Smooth muscle cell (in vitro differentiated cells): ENCODE measurements around the gene RAB27A. TPM values are rescaled to one million over a fixed set of nuclear protein-coding genes. Genes with fewer than 3 reads are reported as not detected.
A peak's percentile ranks its signal among the peaks of the same experiment; 100 is the strongest.

Source experiments
- DNase-seq: peaks from one replicate; lab custom pipeline; 2025; ENCODE audit not compliant: unreplicated experiment; lab: John Stamatoyannopoulos, UW
- H2AFZ ChIP-seq: fragments of 200-600 bp; sonication (generic); 2 replicates; pipeline ENCODE4 v1.6.0; 2016; ENCODE audit warnings: antibody characterized with exemption, low read depth, mild to moderate bottlenecking
- H3F3A ChIP-seq: fragments of 200-600 bp; sonication (generic); 2 replicates; pipeline ENCODE4 v1.6.0; 2017; ENCODE audit warnings: antibody characterized with exemption, low read depth
- H3K27ac ChIP-seq: fragments of 200-600 bp; sonication (generic); 2 replicates; pipeline ENCODE4 v1.5.1; 2016; ENCODE audit warnings: low read depth, mild to moderate bottlenecking
- H3K27me3 ChIP-seq: fragments of 200-600 bp; sonication (generic); 2 replicates; pipeline ENCODE4 v1.6.1; 2016; ENCODE audit warnings: low read depth, mild to moderate bottlenecking
- H3K36me3 ChIP-seq: fragments of 200-600 bp; sonication (generic); 2 replicates; pipeline ENCODE4 v1.5.1; 2016; ENCODE audit warnings: low read depth
- H3K4me1 ChIP-seq: fragments of 200-600 bp; sonication (generic); 2 replicates; pipeline ENCODE4 v1.5.1; 2016; ENCODE audit warnings: low read depth
- H3K4me2 ChIP-seq: fragments of 200-600 bp; sonication (generic); 2 replicates; pipeline ENCODE4 v1.6.0; 2016; ENCODE audit warnings: mild to moderate bottlenecking
- H3K4me3 ChIP-seq: fragments of 200-600 bp; sonication (generic); 2 replicates; pipeline ENCODE4 v1.5.1; 2016; ENCODE audit warnings: mild to moderate bottlenecking
- H3K79me2 ChIP-seq: fragments of 200-600 bp; sonication (generic); 2 replicates; pipeline ENCODE4 v1.6.0; 2016; ENCODE audit warnings: low read depth, mild to moderate bottlenecking
- H3K9ac ChIP-seq: fragments of 200-600 bp; sonication (generic); 2 replicates; pipeline ENCODE4 v1.6.0; 2016; ENCODE audit warnings: low read depth
- H3K9me3 ChIP-seq: fragments of 200-600 bp; sonication (generic); replicated peaks from 2 replicates; pipeline ENCODE4 v1.5.1; 2016; ENCODE audit warnings: low read depth
- H4K20me1 ChIP-seq: fragments of 200-600 bp; sonication (generic); 2 replicates; pipeline ENCODE4 v1.6.0; 2016; ENCODE audit warnings: low read depth
- WGBS: methylation state at CpG from one replicate; pipeline ENCODE4 v1.1.7; 2016; ENCODE audit warnings: low lambda C conversion rate; 5-methylcytosine and 5-hydroxymethylcytosine counted together
- polyA plus RNA-seq: library from polyadenylated mRNA; unstranded; fragments of >200 nt; fragmentation: Nextera tagmentation; extraction: Ambion mirVana; gene quantifications from 2 replicates; pipeline ENCODE4 v1.2.1, GENCODE V29; 2016
- total RNA-seq: library from RNA; depleted of rRNA; stranded (reverse); fragments of >200 nt; gene quantifications from 2 replicates; pipeline ENCODE4 v1.2.3, GENCODE V29; 2014
- TF ChIP-seq, protein P1 (sequence below): fragments of 200-600 bp; sonication (generic); IDR thresholded peaks from 2 replicates; pipeline ENCODE4 v1.5.1; 2017; ENCODE audit warnings: borderline replicate concordance, mild to moderate bottlenecking, antibody characterized with exemption; ENCODE audit not compliant: insufficient read depth, poor library complexity, severe bottlenecking

Gene RAB27A
- total and polyA plus RNA-seq, 2 experiments from 2014 or later = 14.6 to 15.6 TPM

GRCh38 chr15:55257012-55257670, 32.5 kb downstream of the RAB27A start:
- H3K4me1 ChIP-seq = no peaks in the 10 kb centered on the region
- no peaks in the 10 kb centered on the region for H3F3A ChIP-seq
- 100% methylated on average over 1 of the region's 1 CpG for WGBS

DNA sequence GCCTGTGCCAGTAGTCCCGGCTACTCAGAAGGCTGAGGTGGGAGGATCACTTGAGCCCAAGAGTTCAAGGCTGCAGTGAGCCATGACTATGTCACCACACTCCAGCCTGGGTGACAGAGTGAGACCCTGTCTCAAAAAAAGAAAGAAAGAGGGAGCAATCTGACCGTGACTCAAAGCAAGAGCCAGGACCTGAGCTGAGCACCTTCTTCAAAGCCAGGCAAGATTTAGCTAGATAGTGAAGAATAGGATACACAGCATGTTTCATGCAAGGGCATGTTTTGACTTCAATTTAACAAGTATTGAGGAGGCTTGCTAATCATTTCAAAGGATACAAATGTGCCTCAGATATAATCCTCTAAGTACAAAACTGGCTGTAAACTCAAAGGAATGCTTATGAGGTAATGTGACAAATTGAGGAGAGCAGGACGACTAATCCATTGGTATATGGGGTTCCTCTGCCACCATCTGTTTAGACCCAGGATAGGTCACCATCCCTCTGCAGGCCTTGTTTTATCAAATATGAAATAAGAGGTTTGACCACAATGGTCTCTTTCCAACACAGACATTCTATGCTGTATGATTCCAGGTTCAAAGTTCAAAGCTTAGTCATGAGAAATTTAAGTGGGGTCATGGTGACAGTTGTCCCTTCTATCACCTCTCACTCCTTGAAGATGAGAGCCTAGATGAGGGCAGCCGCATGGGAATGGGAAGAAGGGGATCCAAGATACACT, 33.2 kb downstream of the RAB27A start:
- Histone ChIP-seq H3K27ac (peak overlapping the region; percentile 30), H3K79me2 (peaks cover 10% of the 10 kb centered on the region), H3K27me3 (no peaks in the 10 kb centered on the region), H2AFZ (no peak overlapping the region), H3K9me3 (no peaks in the 10 kb centered on the region), H3K4me1 (no peaks in the 10 kb centered on the region), H3F3A (no peaks in the 10 kb centered on the region), H4K20me1 (no peaks in the 10 kb centered on the region), H3K4me3 (no peak overlapping the region), H3K4me2 (no peak overlapping the region), H3K36me3 (no peaks in the 10 kb centered on the region), H3K9ac (no peak overlapping the region)
- 75% methylated on average over 4 of the region's 4 CpGs for WGBS
- TF ChIP-seq, protein P1, sequence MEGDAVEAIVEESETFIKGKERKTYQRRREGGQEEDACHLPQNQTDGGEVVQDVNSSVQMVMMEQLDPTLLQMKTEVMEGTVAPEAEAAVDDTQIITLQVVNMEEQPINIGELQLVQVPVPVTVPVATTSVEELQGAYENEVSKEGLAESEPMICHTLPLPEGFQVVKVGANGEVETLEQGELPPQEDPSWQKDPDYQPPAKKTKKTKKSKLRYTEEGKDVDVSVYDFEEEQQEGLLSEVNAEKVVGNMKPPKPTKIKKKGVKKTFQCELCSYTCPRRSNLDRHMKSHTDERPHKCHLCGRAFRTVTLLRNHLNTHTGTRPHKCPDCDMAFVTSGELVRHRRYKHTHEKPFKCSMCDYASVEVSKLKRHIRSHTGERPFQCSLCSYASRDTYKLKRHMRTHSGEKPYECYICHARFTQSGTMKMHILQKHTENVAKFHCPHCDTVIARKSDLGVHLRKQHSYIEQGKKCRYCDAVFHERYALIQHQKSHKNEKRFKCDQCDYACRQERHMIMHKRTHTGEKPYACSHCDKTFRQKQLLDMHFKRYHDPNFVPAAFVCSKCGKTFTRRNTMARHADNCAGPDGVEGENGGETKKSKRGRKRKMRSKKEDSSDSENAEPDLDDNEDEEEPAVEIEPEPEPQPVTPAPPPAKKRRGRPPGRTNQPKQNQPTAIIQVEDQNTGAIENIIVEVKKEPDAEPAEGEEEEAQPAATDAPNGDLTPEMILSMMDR = no peak
- no peak for DNase-seq

More at GRCh38 chr15:55257012-55257670, 32.5 kb downstream of the RAB27A start:
- no peak overlapping the region for H2AFZ ChIP-seq
- no peaks in the 10 kb centered on the region for H3K27me3 ChIP-seq
- no peak overlapping the region for H3K27ac ChIP-seq
- no peak for DNase-seq
- H3K4me2 ChIP-seq = no peak overlapping the region
- TF ChIP-seq, protein P1 = no peak
- no peaks in the 10 kb centered on the region for H3K36me3 ChIP-seq
- no peaks in the 10 kb centered on the region for H4K20me1 ChIP-seq
- H3K9ac ChIP-seq = no peak overlapping the region
- H3K9me3 ChIP-seq = no peaks in the 10 kb centered on the region
- H3K4me3 ChIP-seq = no peak overlapping the region
- H3K79me2 ChIP-seq = peaks cover 6% of the 10 kb centered on the region

DNA sequence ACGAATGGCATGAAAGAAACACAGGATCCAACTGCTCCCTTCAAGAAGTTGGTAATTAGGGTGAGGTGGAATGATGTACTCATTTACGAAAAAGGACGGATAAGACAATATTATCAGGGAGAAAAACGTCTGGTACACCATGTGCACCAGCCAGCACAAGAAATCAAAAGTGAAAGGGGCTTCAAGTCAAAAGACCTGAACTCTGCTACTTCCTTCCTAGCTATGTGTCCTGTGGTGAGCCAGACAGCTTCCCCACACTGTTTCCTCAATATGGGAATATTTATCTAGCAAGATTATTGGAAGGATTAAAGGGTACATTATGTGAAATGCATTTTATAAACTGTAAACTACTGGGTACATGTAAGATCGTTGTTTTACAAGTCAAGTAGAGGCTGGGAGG, 33.9 kb downstream of the RAB27A start:
- TF ChIP-seq, protein P1 = no peak
- WGBS = 86% methylated on average over 5 of the region's 5 CpGs
- no peaks in the 10 kb centered on the region for H3K9me3 ChIP-seq
- H3K9ac ChIP-seq = no peak overlapping the region
- DNase-seq = no peak
- H3K27ac ChIP-seq = no peak overlapping the region
- no peaks in the 10 kb centered on the region for H3K36me3 ChIP-seq
- H4K20me1 ChIP-seq = no peaks in the 10 kb centered on the region
- H3K4me3 ChIP-seq = no peak overlapping the region
- no peaks in the 10 kb centered on the region for H3K4me1 ChIP-seq
- H3K79me2 ChIP-seq = peaks cover 10% of the 10 kb centered on the region
- H2AFZ ChIP-seq = no peak overlapping the region
- no peaks in the 10 kb centered on the region for H3F3A ChIP-seq
- H3K4me2 ChIP-seq = no peak overlapping the region
- H3K27me3 ChIP-seq = no peaks in the 10 kb centered on the region
